Endothelial cell of umbilical vein (primary cell): ENCODE data around the gene SCN5A.
A peak's percentile ranks its signal among the peaks of the same experiment; 100 is the strongest.

Source experiments
- EZH2 ChIP-seq: IDR thresholded peaks from 2 replicates; pipeline ENCODE4 v1.6.1; 2012; ENCODE audit warnings: borderline replicate concordance, low read depth, mild to moderate bottlenecking, moderate library complexity, low read length, inconsistent platforms; ENCODE audit not compliant: severe bottlenecking
- FOS ChIP-seq: IDR thresholded peaks from 2 replicates; pipeline ENCODE4 v1.6.1; 2011; ENCODE audit warnings: mild to moderate bottlenecking, low read length, moderate library complexity, borderline replicate concordance; ENCODE audit not compliant: insufficient read depth
- GATA2 ChIP-seq: IDR thresholded peaks from 2 replicates; pipeline ENCODE4 v1.7.0; 2011; ENCODE audit warnings: low read depth, mild to moderate bottlenecking, moderate library complexity, mixed read lengths, low read length; ENCODE audit not compliant: insufficient read length, insufficient read depth
- JUN ChIP-seq: IDR thresholded peaks from 2 replicates; pipeline ENCODE4 v1.6.1; 2011; ENCODE audit warnings: borderline replicate concordance, low read depth; ENCODE audit not compliant: insufficient read length, insufficient read depth
- MYC ChIP-seq: IDR thresholded peaks from one replicate; pipeline ENCODE4 v1.6.1; 2011; ENCODE audit warnings: mild to moderate bottlenecking, low read depth, low read length
- POLR2A ChIP-seq: IDR thresholded peaks from 2 replicates; pipeline ENCODE4 v1.6.1; 2012; ENCODE audit warnings: low read depth, mild to moderate bottlenecking, control low read depth, low read length
- POLR2AphosphoS5 ChIP-seq: IDR thresholded peaks from 2 replicates; pipeline ENCODE4 v1.6.1; 2012; ENCODE audit warnings: low read depth, mild to moderate bottlenecking, control low read depth, low read length, moderate library complexity; ENCODE audit not compliant: insufficient read depth
- TF ChIP-seq, protein P1 (sequence below), 2 donors: IDR thresholded peaks; 1 replicate in 1 of 2; 2 replicates in 1 of 2; pipeline ENCODE4 v1.5.1; 2011; ENCODE audit warnings: low read length in 2 of 2, mild to moderate bottlenecking in 2 of 2, moderate library complexity in 2 of 2, control low read depth in 1 of 2, inconsistent platforms in 1 of 2, low read depth in 1 of 2; ENCODE audit not compliant: insufficient read depth in 1 of 2; ENCODE audit errors: extremely low read depth in 1 of 2
- TF ChIP-seq, protein P2 (sequence below): IDR thresholded peaks from 2 replicates; pipeline ENCODE4 v1.6.1; 2011; ENCODE audit not compliant: insufficient read depth, insufficient read length

DNA sequence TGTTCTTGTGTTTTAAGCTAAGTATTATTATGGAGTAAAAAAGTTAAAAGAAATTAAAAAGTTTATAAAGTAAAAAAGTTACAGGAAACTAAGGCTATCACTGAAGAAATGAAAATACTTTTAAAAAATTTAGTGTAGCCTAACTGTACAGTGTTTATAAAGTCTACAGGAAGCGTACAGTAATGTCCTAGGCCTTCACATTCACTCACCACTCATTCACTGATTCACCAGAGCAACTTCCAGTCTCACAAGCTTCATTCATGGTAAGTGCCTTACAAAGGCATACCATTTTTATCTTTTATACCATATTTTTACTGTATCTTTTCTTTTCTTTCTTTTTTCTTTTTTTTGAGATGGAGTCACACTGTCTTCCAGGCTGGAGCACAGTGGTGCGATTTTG lies 40.7 kb upstream of the SCN5A start:
- TF ChIP-seq POLR2AphosphoS5: no peak
- TF ChIP-seq, protein P1, sequence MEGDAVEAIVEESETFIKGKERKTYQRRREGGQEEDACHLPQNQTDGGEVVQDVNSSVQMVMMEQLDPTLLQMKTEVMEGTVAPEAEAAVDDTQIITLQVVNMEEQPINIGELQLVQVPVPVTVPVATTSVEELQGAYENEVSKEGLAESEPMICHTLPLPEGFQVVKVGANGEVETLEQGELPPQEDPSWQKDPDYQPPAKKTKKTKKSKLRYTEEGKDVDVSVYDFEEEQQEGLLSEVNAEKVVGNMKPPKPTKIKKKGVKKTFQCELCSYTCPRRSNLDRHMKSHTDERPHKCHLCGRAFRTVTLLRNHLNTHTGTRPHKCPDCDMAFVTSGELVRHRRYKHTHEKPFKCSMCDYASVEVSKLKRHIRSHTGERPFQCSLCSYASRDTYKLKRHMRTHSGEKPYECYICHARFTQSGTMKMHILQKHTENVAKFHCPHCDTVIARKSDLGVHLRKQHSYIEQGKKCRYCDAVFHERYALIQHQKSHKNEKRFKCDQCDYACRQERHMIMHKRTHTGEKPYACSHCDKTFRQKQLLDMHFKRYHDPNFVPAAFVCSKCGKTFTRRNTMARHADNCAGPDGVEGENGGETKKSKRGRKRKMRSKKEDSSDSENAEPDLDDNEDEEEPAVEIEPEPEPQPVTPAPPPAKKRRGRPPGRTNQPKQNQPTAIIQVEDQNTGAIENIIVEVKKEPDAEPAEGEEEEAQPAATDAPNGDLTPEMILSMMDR (IDR thresholded peaks at IDR 0.05; ENCODE audit: extremely low read depth in 1 of 2, insufficient read depth in 1 of 2, low read depth in 1 of 2, low read length in 2 of 2): no peak
- TF ChIP-seq POLR2A: no peak
- TF ChIP-seq, protein P2, sequence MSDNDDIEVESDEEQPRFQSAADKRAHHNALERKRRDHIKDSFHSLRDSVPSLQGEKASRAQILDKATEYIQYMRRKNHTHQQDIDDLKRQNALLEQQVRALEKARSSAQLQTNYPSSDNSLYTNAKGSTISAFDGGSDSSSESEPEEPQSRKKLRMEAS: no peak
- no peak for TF ChIP-seq EZH2
- no peak for TF ChIP-seq GATA2
- no peak for TF ChIP-seq MYC
- peak; percentile 51 for TF ChIP-seq FOS
- TF ChIP-seq JUN: no peak
